ENCODE data around the gene ZBTB18.
"Not testable (repeated sequence)": the region's sequence is repeated elsewhere in the genome, so short reads cannot be mapped to it uniquely, and the experiment has no call there.

The ZBTB18 gene

DNA sequence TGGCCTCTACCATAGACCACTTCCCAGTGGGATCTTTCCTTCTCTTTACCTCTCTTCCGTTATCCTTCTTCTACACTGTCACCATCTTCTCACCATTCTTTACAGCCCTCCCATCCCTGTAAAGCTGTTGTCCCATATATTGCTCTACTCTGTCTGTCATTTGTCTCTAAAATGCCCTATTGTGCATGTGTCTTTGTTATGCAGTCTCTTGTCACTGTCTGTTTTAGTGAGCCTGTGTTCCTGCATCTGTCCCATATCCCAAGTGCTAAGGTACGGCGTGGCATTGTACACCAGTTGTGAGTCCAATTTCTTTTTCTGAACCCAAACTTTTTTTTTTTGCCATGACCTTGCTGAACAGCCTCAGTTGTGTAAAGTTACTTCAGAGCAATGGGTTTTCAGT is 8.8 kb upstream of the ZBTB18 start:
- DNase-seq: no peak

GRCh38 chr1:244044423-244044822 is 6.7 kb upstream of the ZBTB18 start:
- no peak for DNase-seq

GRCh38 chr1:244046254-244046653 is 4.8 kb upstream of the ZBTB18 start:
- not testable (repeated sequence) for DNase-seq

DNA sequence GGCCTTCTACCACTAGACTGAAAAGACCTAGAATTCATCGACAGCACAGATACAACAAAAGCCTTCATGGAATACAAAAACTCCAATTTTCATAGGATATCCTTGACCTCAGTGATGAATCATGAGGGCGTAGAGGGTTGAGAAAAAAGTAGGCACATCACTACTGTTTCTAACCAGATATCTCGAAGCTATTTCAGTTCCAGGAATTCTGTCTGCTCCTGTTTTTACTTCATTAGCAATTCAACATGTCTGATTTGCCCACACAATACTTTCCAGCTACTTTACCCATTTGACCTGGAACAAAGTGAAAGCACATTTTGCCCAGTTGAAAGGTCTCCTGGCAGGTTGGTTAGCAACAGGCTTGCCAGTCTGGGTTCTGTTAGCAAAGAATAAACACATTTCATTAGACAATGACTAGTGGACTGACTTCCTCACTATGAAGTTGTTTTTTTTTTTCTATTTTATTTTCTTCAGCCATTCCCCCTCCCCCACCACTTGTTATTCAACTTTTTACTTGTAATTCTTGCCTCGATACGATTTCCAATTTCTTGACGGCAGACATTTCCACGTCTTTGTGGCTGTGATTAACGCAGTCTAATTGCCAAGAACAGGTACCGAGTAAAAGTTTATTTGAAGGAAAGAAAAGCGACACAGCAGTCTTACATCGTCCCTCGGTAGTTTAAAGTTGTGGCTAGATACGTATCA is 4.0 kb upstream of the ZBTB18 start:
- DNase-seq: peak; percentile 9

DNA sequence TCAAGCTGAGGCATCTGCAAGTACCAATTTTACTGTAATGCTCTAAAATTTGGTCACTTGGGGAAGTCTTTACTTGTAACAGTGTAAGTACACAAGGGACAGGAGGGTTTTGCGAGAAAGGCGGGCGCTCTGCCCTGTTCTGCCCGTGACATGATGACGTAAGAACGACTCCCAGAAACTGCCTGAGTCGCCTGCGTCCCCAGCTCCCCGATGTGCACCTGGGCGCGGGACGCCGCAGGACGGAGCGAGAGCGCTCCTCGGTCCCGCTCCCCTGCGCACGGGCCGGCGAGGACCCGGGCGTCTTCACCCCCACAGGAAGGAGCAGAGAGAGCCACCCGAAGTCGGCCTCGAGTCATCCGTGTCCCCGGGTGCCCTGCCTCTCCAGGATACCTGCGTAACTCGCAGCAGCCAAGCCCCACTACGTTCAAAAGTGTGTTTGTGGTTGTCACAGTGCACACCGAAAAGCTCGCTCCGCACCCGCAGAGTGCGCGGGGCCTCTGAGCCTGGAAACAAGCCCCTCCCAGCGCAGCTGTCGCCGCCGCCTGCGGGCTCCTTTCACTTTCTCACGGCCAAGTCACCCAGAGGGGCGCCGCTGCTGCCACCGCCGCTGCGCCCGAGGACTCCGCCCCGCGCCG is 3.3 kb upstream of the ZBTB18 start:
- no peak for DNase-seq

- DNase-seq: peak; percentile 100
These were observed 2.6 kb upstream of the ZBTB18 start for GRCh38 chr1:244048256-244049161.

DNA sequence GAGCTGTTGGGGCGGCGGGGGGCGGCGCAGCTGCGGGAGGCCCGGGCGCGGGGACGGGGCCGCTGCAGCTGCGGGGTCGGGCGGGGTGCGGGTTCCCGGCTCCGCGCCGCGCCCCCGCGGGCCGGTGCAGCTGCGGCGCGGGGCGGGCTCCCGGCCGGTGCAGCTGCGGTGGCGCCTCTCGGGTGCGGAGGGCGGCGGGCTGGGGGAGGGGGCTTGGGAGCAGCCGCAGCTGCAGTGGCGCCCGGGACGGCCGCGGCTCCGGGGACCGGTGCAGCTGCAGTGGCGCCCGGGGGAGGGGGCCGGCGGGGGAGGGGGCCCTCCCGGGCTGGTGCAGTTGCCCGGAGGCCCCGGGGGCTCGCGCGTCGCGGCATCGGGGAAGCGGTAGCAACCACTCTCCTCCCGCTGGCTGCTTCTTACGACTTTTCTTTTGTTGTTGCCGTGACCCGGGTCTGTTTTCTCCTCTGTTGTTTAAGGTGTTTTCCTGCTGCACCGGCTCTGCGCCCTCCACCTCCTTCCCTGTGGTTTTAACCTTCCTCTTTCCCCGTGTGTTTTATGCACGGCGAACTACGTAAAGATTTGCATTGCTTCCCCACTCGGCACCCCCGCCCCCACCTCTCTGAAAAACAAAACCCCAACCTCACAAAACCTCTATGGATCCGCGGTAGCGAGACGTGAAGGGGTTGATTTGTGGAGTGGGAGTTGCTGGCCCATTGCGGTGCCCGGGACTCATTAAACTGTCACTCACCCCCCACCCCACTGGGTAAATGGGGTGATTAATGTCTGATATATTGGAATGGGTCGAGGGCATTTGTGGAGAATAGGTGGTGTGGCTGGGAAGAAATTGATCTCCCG is 1.7 kb upstream of the ZBTB18 start:
- DNase-seq: peak; percentile 7

GRCh38 chr1:244050014-244050834 is 859 bp upstream of the ZBTB18 start:
- DNase-seq: peak; percentile 8

GRCh38 chr1:244052016-244052727 is 1.1 kb downstream of the ZBTB18 start:
- no peak for DNase-seq

DNA sequence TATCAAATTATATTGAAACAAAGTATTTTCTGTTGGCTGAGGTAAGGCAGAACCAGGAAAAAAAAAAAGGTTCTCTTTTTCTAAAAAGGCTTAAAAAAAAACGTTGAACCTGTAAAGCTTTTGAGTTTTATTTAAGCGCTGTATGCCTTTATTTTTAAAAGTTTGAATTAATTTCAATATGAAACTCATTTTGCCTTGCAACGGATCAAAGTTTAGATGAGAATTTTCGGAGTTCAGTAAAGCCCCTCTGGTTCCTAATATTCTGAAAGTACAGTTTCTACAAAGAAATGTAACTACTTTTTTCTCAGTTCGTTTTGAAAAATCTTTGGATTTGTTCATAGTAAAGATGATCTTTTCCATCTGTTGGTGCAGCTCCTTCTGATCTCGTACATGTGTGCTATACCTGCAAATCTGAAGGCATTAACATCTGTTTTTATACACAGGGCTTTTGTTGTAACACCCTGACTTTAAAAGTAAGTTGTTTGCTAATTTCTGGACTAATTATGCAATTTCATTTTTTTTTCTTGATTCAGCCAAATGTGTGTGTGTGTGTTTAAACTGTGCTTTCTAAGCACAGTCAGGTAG is 1.7 kb downstream of the ZBTB18 start:
- DNase-seq: no peak

DNA sequence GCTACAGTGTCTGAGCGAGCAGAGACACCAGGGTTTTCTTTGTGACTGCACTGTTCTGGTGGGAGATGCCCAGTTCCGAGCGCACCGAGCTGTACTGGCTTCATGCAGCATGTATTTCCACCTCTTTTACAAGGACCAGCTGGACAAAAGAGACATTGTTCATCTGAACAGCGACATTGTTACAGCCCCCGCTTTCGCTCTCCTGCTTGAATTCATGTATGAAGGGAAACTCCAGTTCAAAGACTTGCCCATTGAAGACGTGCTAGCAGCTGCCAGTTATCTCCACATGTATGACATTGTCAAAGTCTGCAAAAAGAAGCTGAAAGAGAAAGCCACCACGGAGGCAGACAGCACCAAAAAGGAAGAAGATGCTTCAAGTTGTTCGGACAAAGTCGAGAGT is 2.7 kb downstream of the ZBTB18 start:
- DNase-seq: no peak

- DNase-seq: no peak
These were observed 3.3 kb downstream of the ZBTB18 start for GRCh38 chr1:244054247-244054923.

DNA sequence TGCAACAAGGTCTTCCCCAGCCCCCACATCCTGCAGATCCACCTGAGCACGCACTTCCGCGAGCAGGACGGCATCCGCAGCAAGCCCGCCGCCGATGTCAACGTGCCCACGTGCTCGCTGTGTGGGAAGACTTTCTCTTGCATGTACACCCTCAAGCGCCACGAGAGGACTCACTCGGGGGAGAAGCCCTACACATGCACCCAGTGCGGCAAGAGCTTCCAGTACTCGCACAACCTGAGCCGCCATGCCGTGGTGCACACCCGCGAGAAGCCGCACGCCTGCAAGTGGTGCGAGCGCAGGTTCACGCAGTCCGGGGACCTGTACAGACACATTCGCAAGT is 3.8 kb downstream of the ZBTB18 start:
- no peak for DNase-seq

DNA sequence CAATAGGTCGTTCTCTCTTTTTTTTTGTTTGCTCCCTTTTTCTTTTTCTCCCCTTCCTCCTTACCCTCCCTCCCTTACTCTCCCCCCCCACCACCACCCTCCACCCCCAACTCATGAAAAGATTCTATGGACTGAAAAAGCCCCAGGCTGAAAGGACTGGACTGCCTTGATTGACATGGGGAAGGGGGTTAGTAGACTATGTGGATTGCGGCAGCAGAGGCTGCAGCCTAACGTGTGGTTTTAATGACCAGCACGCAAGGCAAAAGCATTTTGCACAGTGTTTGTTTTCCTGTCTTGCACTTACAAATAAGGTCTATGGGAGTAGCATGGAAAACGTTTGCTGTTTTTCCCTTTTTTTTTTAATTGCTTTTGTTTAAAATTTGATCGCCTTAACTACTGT is 5.5 kb downstream of the ZBTB18 start:
- DNase-seq: no peak

DNA sequence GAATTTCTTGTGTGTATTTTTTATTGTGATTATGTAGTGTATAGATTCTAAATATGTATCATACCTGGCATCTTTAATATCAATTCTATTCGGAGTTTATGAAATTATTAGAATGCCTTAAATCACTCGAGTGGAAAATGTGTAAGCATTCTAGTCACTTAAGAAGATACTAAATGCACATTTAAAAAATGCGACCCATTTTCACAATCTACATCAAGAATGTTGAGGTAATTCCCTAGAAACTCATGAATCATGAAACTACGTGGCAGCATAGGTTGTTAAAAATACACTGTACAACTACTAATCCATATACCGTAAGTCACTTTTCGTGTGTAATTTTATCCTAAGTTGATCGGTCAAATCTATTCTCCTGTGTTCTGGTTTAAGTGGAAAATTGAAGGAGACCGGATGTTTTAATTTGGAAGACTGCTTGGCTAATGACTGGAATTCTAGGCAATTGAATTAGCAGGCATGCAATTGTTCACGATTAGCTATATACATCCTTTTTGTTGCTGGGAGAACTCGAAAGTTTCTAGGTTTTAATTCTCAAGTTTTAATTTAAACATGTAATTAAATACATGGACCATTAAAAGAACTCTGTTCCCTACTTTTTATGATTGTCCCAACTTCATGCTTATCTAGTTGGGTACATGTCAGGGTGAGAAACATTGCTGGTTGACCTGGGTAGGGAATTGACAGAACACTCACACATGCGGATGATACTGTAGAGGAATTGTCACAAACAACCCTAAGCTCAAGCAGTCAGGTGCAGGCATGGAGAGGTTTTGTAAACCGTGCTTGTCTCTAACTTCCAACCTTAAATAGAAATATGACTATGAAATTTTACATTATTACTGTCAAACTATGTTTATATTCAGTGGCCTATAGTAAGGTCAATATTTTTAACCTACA is 6.6 kb downstream of the ZBTB18 start:
- no peak for DNase-seq

DNA sequence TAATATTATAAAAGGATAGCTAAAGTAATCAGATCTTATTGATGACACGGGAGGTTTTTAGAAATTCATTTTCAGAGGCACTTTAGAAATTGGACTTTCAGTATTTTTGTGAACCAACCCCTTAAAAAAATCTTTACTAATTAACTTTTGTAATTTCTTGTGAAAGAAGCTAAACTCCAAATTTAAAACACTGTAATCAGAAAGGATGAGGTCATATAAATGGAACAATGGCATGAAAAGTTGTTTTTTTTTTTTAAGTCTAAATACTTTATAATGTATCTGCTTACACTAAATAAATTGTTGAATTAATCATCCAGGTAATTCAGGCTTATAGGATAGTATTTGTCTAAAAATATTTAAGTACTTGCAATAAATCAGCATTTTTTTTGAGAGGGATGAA is 9.0 kb downstream of the ZBTB18 start:
- no peak for DNase-seq

DNA sequence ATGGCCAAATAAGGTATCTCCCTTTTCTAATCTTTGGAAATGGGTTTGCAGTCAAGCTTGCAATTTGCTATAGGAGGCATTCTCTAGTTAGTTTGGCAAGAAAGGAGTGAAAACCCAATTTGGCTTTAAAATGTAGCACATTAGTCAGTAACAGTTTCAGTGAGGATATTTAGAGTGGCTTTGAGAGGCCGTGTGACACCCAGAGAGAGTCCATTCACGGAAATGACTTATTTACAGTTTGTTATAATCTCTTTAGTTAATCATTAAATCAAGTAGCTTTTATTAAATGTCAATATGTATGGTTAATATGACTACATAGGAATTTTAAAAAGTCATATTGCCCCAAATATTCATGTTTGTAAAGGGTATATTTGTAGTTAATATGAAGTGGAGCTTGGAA is 9.6 kb downstream of the ZBTB18 start:
- no peak for DNase-seq

- no peak for DNase-seq
These were observed 11.2 kb downstream of the ZBTB18 start for GRCh38 chr1:244062156-244062725.

DNA sequence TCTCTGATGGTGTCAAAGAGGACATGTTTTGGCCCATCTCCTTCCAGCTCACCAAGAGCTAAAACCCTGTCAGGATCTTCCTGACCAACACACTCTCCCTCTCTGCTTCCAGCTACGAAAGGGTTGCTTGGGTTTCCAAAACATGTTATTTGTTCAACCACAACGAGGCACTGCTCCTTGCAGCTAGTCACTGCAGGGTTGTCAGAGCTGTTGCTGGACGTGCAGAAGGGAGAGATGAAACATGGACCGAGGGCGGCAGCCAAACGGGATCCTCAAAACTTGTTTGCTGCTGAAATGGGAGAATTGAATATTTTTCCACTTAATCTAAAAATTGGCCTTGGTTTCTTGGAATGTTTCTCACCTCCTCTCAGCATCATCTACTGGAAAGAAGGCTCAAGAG is 12.4 kb downstream of the ZBTB18 start:
- no peak for DNase-seq

Data from fibroblast of skin of scalp (primary cell).